GM13976 (cell line): ENCODE data around the gene FRYL.
"Not testable (repeated sequence)": the region's sequence is repeated elsewhere in the genome, so short reads cannot be mapped to it uniquely, and the experiment has no call there.

Experiments
- DNase-seq: peaks from one replicate; pipeline ENCODE4 v3.0.0; 2012; ENCODE audit warnings: low spot score
- in situ Hi-C: fragments of 300-500 bp; cut with MboI; formaldehyde crosslinking; loops from one replicate; pipeline ENCODE4 v1.12.0; 2022; ENCODE audit warnings: low sequenced_read_pairs, mixed read lengths, inconsistent platforms; ENCODE audit not compliant: unreplicated experiment
- TF ChIP-seq, protein P1 (sequence below): IDR thresholded peaks from 2 replicates; pipeline ENCODE4 v1.5.1; 2012; ENCODE audit warnings: borderline replicate concordance, mild to moderate bottlenecking; ENCODE audit not compliant: insufficient read depth; ENCODE audit errors: extremely low read depth, missing control alignments, control extremely low read depth

Gene FRYL

DNA sequence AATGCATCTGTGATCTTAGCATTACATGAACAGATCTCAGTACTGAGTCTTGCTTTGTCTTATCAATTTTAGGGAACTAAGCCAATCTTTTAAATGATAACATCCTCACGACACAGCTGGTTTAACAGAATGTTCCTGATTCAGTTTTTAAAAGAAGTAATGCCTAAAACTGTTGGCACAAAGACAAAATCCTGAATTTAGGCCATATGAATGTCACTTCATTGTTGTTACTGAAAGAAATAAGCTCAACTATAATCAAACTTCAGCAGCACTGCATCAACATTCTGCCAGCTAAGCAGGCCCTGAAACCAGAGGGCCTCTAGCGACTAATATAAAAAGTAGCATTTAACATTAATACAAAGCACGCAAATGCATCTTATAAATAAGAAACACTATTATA, 130.6 kb downstream of the FRYL start:
- TF ChIP-seq, protein P1, sequence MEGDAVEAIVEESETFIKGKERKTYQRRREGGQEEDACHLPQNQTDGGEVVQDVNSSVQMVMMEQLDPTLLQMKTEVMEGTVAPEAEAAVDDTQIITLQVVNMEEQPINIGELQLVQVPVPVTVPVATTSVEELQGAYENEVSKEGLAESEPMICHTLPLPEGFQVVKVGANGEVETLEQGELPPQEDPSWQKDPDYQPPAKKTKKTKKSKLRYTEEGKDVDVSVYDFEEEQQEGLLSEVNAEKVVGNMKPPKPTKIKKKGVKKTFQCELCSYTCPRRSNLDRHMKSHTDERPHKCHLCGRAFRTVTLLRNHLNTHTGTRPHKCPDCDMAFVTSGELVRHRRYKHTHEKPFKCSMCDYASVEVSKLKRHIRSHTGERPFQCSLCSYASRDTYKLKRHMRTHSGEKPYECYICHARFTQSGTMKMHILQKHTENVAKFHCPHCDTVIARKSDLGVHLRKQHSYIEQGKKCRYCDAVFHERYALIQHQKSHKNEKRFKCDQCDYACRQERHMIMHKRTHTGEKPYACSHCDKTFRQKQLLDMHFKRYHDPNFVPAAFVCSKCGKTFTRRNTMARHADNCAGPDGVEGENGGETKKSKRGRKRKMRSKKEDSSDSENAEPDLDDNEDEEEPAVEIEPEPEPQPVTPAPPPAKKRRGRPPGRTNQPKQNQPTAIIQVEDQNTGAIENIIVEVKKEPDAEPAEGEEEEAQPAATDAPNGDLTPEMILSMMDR = no peak
- no peak for DNase-seq
- in situ Hi-C loops = no loop called here

DNA sequence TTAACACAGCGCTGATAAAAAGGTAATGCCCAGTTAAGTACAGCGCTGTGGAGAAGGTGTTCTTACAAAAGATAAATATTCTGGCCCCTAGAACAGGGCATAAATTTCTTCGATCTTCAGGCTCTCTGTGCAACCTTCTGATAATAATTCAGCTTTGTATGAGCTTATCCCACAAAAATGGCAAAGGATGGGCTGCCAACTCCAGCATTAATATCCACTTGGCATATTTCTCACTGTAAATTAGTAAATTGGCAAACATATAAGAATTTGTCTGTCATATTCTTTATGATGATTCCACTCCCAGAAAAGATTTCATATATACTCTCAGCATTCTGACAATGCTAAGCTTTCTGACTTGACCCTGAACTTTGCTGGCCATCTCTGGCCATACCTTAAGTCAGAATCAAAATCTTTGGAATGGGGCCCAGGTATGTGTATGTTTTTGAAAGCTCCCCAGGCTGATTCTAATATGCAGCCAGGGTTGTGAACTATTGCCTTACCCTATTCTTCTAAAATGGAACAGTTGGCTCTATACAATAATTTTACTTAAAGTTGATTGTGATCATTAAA, 134.8 kb downstream of the FRYL start:
- TF ChIP-seq, protein P1 = no peak
- no peak for DNase-seq

DNA sequence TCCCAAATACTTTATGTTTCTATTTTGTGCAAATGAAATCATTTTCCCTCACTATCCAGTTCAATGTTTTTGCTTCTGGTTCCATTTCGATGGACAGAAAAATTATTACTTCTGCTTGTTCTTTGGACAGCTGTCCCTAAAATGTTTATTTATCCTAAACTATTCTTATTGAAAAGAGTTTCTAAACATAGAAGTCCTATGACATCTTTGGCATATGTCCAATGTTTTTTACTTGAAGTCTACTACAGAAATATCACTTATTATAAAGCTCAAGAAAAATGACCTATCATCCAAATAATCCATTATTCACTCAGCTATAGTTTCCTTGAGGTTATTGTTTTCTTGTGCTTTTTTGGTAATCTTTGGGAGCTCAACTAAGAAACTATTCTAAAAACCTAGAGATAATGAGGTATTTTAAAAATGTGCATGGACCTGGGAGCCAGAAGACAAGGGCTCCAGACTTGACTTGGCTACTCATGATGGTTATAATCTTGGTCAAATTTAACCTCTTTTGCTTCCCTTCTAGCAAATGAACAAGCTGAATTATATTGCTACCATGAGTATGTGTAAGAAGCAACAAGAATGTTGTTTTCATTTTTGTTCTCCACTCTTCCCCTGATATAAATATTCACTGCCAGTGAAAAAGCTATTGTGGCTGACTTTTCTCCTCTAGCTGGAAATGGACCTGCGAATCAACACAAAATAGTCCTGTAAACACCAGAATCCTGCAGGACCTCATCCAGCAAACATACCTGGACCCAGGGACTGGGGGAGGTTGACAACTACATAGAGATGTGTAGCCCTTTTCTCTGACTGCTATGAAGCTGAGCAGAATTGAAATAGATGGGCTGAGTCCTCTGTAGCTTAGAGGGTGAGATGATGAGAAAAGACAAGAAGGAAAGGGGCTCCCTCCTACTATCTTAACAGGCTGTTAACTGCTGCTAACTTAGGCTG, 137.4 kb downstream of the FRYL start:
- in situ Hi-C loops = no loop called here
- DNase-seq = no peak
- TF ChIP-seq, protein P1 = no peak

More for the DNA sequence above, 134.8 kb downstream of the FRYL start:
- in situ Hi-C loops = no loop called here

DNA sequence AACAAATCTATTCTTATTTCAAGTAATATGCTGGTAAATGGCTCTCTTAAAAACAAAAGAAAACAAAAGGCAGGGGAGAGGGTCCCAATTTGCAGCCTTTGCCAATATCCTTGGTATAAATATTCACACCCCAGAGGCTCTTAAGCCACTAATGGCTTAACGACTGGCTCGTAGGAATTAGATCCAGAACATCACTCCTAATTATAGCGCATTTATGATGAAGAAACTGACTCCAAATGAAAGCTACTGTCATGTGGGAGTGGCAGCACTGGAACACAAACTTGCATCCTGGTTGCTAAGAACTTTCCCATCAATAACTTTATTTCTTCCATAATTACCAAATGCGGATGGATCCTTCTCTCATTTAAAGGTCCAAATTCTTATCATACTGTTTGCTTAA, 138.7 kb downstream of the FRYL start:
- in situ Hi-C loops = no loop called here
- no peak for DNase-seq
- TF ChIP-seq, protein P1 = no peak

DNA sequence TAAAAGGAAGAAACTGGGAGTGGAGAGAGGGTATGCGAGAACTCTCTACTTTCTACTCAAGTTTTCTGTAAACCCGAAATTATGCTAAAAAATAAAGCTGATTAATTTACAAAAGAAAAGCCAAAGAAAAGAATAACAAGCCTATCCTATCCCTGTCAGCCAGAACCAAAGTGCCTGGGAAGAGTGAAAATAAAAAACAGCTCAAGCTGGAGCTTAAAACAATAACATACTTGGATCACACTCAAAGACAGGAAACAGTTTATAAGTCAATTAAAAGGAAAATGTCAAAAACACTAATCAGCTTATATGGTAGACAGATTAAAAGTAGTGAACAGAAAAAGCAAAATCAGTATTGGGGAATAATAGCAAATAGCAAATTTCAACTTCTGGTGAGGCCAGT, 139.4 kb downstream of the FRYL start:
- no peak for DNase-seq
- in situ Hi-C loops = no loop called here
- TF ChIP-seq, protein P1 = no peak

DNA sequence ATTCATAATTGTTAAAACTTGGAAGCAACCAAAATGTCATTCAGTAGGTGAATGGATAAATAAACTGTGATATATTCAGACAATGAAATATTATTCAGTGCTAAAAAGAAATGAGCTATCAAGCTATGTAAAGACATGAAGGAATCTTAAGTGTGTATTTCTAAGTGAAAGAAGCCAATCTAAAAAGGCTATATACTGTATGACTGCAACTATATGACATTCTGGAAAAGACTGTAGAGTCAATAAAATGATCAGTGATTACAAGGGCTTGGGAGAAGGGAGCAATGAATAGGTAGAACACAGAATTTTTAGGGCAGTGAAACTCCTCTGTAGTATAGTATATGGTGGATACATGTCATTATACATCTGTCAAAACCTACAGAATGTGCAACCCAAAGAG, 139.9 kb downstream of the FRYL start:
- in situ Hi-C loops = no loop called here
- TF ChIP-seq, protein P1 = no peak
- no peak for DNase-seq

DNA sequence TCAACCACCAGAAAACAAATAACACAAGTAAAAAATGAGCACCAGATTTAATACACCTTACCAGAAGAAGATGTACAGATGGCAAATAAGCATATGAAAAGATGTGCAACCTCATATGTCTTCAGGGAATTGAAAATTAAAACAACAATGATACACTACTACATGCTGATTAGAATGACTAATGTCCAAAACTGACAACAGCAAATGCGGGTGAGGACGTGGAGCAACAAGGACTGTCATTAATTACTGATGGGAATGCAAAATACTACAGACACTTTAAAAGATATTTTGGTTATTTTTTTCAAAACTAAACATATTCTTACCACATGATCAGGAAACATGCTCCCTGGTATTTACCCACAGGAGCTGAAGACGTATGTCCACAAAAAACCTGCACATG, 140.3 kb downstream of the FRYL start:
- in situ Hi-C loops = no loop called here
- no peak for DNase-seq
- TF ChIP-seq, protein P1 = no peak

DNA sequence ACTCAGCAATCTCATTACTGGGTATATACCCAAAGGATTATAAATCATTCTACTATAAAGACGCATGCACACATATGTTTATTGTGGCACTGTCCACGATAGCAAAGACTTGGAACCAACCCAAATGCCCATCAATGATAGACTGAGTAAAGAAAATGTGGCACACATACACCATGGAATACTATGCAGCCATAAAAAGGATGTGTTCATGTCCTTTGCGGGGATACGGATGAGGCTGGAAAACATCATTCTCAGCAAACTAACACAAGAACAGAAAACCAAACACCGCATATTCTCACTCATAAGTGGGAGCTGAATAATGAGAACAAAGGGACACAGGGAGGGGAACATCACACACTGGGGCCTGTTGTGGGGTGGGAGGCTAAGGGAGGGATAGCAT, 141.5 kb downstream of the FRYL start:
- DNase-seq = not testable (repeated sequence)

More for the DNA sequence above, 141.5 kb downstream of the FRYL start:
- in situ Hi-C loops = not testable (repeated sequence)
